Memory B cell (primary cell): ENCODE results near the gene MEPCE.
"Not testable (repeated sequence)": the region's sequence is repeated elsewhere in the genome, so short reads cannot be mapped to it uniquely, and the experiment has no call there.

ENCODE experiments used
- ATAC-seq: fragments of 150-1000 bp; cut with Tn5 transposase; 2 replicates; pipeline ENCODE4 v1.10.0; 2021; ENCODE audit warnings: low read depth, mild to moderate bottlenecking, moderate library complexity
- DNase-seq, 2 donors: peaks; one replicate each; pipeline ENCODE4 v3.0.0; 2022; ENCODE audit warnings: low spot score in 2 of 2
- H3K27ac Mint-ChIP-seq: one replicate; pipeline ENCODE4 v1.8.0; 2022; ENCODE audit warnings: mild to moderate bottlenecking, moderate library complexity, mixed read lengths
- H3K27me3 Mint-ChIP-seq: one replicate; pipeline ENCODE4 v1.8.0; 2022; ENCODE audit warnings: mixed read lengths
- H3K36me3 Mint-ChIP-seq: one replicate; pipeline ENCODE4 v1.8.0; 2022; ENCODE audit warnings: mild to moderate bottlenecking, mixed read lengths
- H3K4me1 Mint-ChIP-seq: one replicate; pipeline ENCODE4 v1.8.0; 2022; ENCODE audit warnings: mixed read lengths
- H3K4me3 Mint-ChIP-seq: one replicate; pipeline ENCODE4 v1.8.0; 2022; ENCODE audit warnings: mild to moderate bottlenecking, moderate library complexity, mixed read lengths
- H3K9me3 Mint-ChIP-seq: one replicate; pipeline ENCODE4 v1.8.0; 2022; ENCODE audit warnings: mixed read lengths

Gene MEPCE

GRCh38 chr7:100429637-100430492 is at the start of gene MEPCE:
Gene MEPCE (plus strand): TSS chr7:100429831. CDS start chr7:100430019, 188 bp downstream.
- DNase-seq (peak; percentile 95 to 98), ATAC-seq (peak; percentile 41)
- Mint-ChIP-seq H3K9me3 (no peaks in the 10 kb centered on the region), H3K27me3 (no peaks in the 10 kb centered on the region), H3K36me3 (peaks cover 7% of the 10 kb centered on the region), H3K4me3 (peak within 1 kb of the TSS; percentile 97), H3K4me1 (peaks cover 31% of the 10 kb centered on the region), H3K27ac (peak within 1 kb of the TSS; percentile 100)

GRCh38 chr7:100380196-100380595 is 49.4 kb upstream of the MEPCE start:
- ATAC-seq = no peak
- Mint-ChIP-seq H3K36me3 (no peaks in the 10 kb centered on the region), H3K4me1 (peaks cover 11% of the 10 kb centered on the region), H3K9me3 (no peaks in the 10 kb centered on the region), H3K27ac (no peak overlapping the region), H3K27me3 (no peaks in the 10 kb centered on the region), H3K4me3 (no peak overlapping the region)
- DNase-seq = no peak

- DNase-seq, H3K27ac Mint-ChIP-seq, H3K36me3 Mint-ChIP-seq, H3K4me3 Mint-ChIP-seq, H3K27me3 Mint-ChIP-seq, H3K9me3 Mint-ChIP-seq, ATAC-seq: not testable (repeated sequence)
- peaks cover 11% of the 10 kb centered on the region for H3K4me1 Mint-ChIP-seq
These were observed 47.9 kb upstream of the MEPCE start for GRCh38 chr7:100381531-100382233.

- ATAC-seq, H3K4me3 Mint-ChIP-seq, H3K27me3 Mint-ChIP-seq, DNase-seq, H3K9me3 Mint-ChIP-seq, H3K27ac Mint-ChIP-seq, H3K36me3 Mint-ChIP-seq: not testable (repeated sequence)
- peaks cover 11% of the 10 kb centered on the region for H3K4me1 Mint-ChIP-seq
These were observed 47.3 kb upstream of the MEPCE start for GRCh38 chr7:100382234-100382853.

GRCh38 chr7:100384628-100385294 is 44.9 kb upstream of the MEPCE start:
- H3K4me1 Mint-ChIP-seq = peaks cover 11% of the 10 kb centered on the region
- no peak overlapping the region for H3K4me3 Mint-ChIP-seq
- ATAC-seq = no peak
- DNase-seq = no peak
- H3K9me3 Mint-ChIP-seq = no peaks in the 10 kb centered on the region
- no peaks in the 10 kb centered on the region for H3K36me3 Mint-ChIP-seq
- H3K27me3 Mint-ChIP-seq = peaks cover 2% of the 10 kb centered on the region
- H3K27ac Mint-ChIP-seq = no peak overlapping the region

DNA sequence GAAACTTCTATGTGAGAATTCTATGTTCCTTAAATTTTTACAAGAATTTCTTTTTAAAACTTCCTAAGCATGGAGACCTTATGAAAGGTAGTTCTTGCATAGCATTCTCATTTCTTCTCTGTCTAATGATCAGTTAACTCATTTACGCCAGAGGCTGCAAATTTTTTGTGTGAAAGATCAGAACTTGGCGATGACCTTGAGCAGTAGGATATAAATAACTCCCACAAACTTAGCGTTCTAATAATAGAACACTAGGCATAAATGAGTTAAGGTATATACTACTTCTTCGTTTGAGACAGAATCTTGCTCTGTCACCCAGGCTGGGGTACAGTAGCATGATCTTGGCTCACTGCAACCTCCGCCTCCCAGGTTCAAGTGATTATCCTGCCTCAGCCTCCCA is 42.7 kb upstream of the MEPCE start:
- no peak overlapping the region for H3K27ac Mint-ChIP-seq
- no peaks in the 10 kb centered on the region for H3K36me3 Mint-ChIP-seq
- DNase-seq (no peak), ATAC-seq (no peak)
- no peak overlapping the region for H3K4me3 Mint-ChIP-seq
- H3K9me3 Mint-ChIP-seq = no peaks in the 10 kb centered on the region
- peaks cover 5% of the 10 kb centered on the region for H3K27me3 Mint-ChIP-seq
- peaks cover 10% of the 10 kb centered on the region for H3K4me1 Mint-ChIP-seq

- Mint-ChIP-seq H3K36me3 (no peaks in the 10 kb centered on the region), H3K9me3 (no peaks in the 10 kb centered on the region), H3K4me3 (no peak overlapping the region), H3K4me1 (peaks cover 16% of the 10 kb centered on the region), H3K27me3 (peaks cover 5% of the 10 kb centered on the region), H3K27ac (no peak overlapping the region)
- DNase-seq = no peak
- ATAC-seq = no peak
These were observed 41.9 kb upstream of the MEPCE start for GRCh38 chr7:100387695-100388094.

DNA sequence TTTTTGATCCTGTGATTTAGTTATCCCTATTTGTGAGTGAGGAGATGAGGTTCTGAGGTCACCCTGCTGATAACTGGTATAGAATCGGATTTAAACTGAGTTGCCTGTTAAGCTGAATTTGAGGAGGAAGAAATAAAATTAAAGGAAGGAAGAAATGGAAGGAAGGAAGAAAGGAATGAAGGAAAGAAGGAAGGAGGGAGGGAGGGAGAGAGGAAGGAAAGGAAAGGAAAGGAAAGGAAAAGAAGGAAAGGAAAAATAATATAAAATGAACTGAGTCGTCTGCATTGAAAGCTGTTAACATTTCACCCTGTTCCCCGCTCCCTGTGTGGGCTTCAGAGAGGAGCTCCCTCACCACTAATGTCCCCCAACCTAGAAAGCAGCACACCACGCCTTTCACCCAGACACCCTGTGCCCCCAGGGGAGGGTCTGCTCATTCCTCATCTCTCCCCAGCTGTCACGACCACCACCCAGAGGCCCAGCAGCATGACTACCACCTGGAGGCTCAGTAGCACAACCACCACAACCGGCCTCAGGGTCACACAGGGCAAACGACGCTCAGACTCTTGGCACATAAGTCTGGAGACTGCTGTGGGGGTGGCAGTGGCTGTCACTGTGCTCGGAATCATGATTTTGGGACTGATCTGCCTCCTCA is 40.1 kb upstream of the MEPCE start:
- H3K9me3 Mint-ChIP-seq = no peaks in the 10 kb centered on the region
- peaks cover 22% of the 10 kb centered on the region for H3K4me1 Mint-ChIP-seq
- no peak for DNase-seq
- H3K27me3 Mint-ChIP-seq = peaks cover 5% of the 10 kb centered on the region
- no peak overlapping the region for H3K27ac Mint-ChIP-seq
- H3K4me3 Mint-ChIP-seq = no peak overlapping the region
- ATAC-seq = no peak
- no peaks in the 10 kb centered on the region for H3K36me3 Mint-ChIP-seq

GRCh38 chr7:100390286-100391009 is 39.2 kb upstream of the MEPCE start:
- H3K4me1 Mint-ChIP-seq = peaks cover 18% of the 10 kb centered on the region
- ATAC-seq (no peak), DNase-seq (no peak)
- H3K9me3 Mint-ChIP-seq = peaks cover under 1% of the 10 kb centered on the region
- no peaks in the 10 kb centered on the region for H3K36me3 Mint-ChIP-seq
- peaks cover 5% of the 10 kb centered on the region for H3K27me3 Mint-ChIP-seq
- no peak overlapping the region for H3K4me3 Mint-ChIP-seq
- no peak overlapping the region for H3K27ac Mint-ChIP-seq

DNA sequence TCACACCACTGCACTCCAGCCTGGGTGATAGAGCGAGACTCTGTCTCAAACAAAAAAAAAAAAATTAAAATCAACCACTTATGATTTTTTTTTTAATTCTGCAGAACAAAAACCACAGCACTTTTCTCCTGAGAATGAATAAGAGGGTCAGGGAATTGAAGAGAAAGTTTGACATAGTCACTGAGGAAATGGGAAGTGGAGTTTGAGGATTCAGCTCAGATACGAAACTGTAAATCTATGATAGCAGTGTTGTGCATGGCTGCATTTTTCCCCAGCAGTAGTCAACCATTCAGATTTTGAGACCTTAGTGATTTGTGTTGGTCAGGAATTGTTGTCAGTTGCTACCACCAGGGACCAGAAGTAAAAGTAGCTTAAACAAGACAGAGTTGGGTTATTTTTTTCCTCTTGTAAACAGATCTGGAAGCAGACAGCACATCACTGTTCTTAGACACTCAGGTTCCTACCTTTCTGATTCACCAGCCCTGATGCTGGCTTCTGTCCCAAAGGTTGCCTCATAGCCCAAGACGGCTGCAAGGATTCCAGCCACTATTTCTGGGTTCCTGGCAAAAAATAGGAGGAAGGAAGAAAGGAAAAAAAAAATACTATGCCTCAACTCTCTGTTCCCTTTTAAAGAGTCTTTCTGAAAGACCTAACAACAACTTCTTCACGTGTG is 36.3 kb upstream of the MEPCE start:
- Mint-ChIP-seq H3K4me3 (no peak overlapping the region), H3K27ac (peak overlapping the region; percentile 73), H3K4me1 (peaks cover 37% of the 10 kb centered on the region), H3K9me3 (peaks cover 2% of the 10 kb centered on the region), H3K36me3 (no peaks in the 10 kb centered on the region), H3K27me3 (peaks cover 5% of the 10 kb centered on the region)
- ATAC-seq (no peak), DNase-seq (no peak)

GRCh38 chr7:100394077-100394476 is 35.6 kb upstream of the MEPCE start:
- peak overlapping the region; percentile 73 for H3K27ac Mint-ChIP-seq
- peaks cover 2% of the 10 kb centered on the region for H3K9me3 Mint-ChIP-seq
- no peak for ATAC-seq
- peaks cover 40% of the 10 kb centered on the region for H3K4me1 Mint-ChIP-seq
- H3K36me3 Mint-ChIP-seq = no peaks in the 10 kb centered on the region
- peaks cover 5% of the 10 kb centered on the region for H3K27me3 Mint-ChIP-seq
- H3K4me3 Mint-ChIP-seq = no peak overlapping the region
- DNase-seq = no peak

DNA sequence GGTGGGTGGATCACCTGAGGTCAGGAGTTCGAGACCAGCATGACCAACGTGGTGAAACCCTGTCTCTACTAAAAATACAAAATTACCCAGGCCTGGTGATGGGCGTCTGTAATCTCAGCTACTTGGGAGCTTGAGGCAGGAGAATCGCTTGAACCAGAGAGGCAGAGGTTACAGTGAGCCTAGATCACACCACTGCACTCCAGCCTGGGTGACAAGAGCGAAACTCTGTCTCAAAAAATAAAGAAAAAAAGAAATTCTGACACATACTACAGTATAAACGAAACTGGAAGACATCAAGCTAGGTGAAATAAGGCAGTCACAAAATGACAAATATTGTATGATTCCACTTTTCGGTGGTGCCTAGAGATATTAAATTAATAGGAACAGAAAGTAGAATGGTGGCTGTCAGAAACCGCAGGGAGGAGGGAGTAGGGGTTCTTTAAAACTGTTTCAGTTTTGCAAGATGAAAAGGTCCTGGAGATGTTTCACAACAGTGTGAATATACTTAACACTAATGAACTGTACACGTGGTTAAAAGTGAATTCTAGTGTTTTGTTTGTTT is 33.1 kb upstream of the MEPCE start:
- no peaks in the 10 kb centered on the region for H3K27me3 Mint-ChIP-seq
- H3K27ac Mint-ChIP-seq = peak overlapping the region; percentile 96
- peak in 1 of 2 donors; percentile 68 for DNase-seq
- peak; percentile 94 for ATAC-seq
- H3K36me3 Mint-ChIP-seq = no peaks in the 10 kb centered on the region
- peak overlapping the region; percentile 77 for H3K4me3 Mint-ChIP-seq
- H3K4me1 Mint-ChIP-seq = peaks cover 41% of the 10 kb centered on the region
- H3K9me3 Mint-ChIP-seq = peaks cover 2% of the 10 kb centered on the region
